NCI-H2081 treated with DMSO at 0.1 percent for 48 hours (cell line): ENCODE measurements around the gene MARK2.
A peak's percentile ranks its signal among the peaks of the same experiment; 100 is the strongest.

Source experiments
- DNase-seq: peaks from one replicate; lab custom pipeline; 2025; lab: John Stamatoyannopoulos, UW

Gene MARK2

GRCh38 chr11:63929616-63930015 lies 90.7 kb downstream of the MARK2 start:
- DNase-seq, result no peak

GRCh38 chr11:63931045-63931444 lies 92.1 kb downstream of the MARK2 start:
- no peak for DNase-seq

GRCh38 chr11:63931876-63932275 lies 93.0 kb downstream of the MARK2 start:
- no peak for DNase-seq

- DNase-seq, result no peak
These were observed 94.5 kb downstream of the MARK2 start for GRCh38 chr11:63933459-63933858.

- DNase-seq, result no peak
These were observed 99.0 kb downstream of the MARK2 start for GRCh38 chr11:63937713-63938478.

- peak; percentile 77 for DNase-seq
These were observed 99.8 kb downstream of the MARK2 start, which contains the start of gene NAA40 for GRCh38 chr11:63938479-63939396. Gene NAA40, plus strand, starts transcription at chr11:63939002. Its CDS starts 95 bp downstream, at chr11:63939097.

- DNase-seq, result no peak
These were observed 100.5 kb downstream of the MARK2 start for GRCh38 chr11:63939397-63939891.

- DNase-seq, result no peak
These were observed 101.9 kb downstream of the MARK2 start for GRCh38 chr11:63940786-63941185.

- no peak for DNase-seq
These were observed 103.0 kb downstream of the MARK2 start for GRCh38 chr11:63941901-63942300.

GRCh38 chr11:63942803-63943202 lies 103.9 kb downstream of the MARK2 start:
- DNase-seq, result no peak

- no peak for DNase-seq
These were observed 106.1 kb downstream of the MARK2 start for GRCh38 chr11:63944987-63945386.

- no peak for DNase-seq
These were observed 106.7 kb downstream of the MARK2 start for GRCh38 chr11:63945477-63946163.

GRCh38 chr11:63951779-63952536 lies 113.0 kb downstream of the MARK2 start:
- DNase-seq, result no peak

- DNase-seq, result no peak
These were observed 113.7 kb downstream of the MARK2 start for GRCh38 chr11:63952570-63952969.

GRCh38 chr11:63958008-63958407 lies 119.1 kb downstream of the MARK2 start:
- no peak for DNase-seq
